GM12874 (cell line): ENCODE data around the gene CRYGB.
"Not testable (repeated sequence)": the region's sequence is repeated elsewhere in the genome, so short reads cannot be mapped to it uniquely, and the experiment has no call there.

Source experiments
- TF ChIP-seq, protein P1 (sequence below): IDR thresholded peaks from 2 replicates; pipeline ENCODE4 v1.5.1; 2011; ENCODE audit warnings: low read depth, mild to moderate bottlenecking, control low read depth, low read length, moderate library complexity; ENCODE audit not compliant: insufficient read depth

CRYGB gene

DNA sequence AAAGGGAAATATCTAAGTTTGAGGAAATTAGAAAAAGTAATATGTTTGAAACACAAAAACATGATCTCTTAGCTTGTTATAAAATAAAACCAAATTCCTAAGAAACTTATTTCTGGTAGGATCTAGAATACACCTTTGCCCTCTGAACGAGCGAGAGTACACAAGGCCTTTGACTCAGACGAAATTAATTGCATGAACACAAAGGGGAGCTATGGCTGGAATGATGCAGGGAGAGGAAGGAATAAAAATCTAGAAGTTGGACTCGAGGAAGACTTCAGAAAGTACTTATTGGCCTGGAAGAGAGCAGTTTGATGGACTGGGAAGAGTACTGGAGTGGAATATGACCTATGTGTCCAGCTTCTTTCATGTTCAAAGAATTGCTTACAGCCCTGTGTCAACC is 20.7 kb downstream of the CRYGB start:
- TF ChIP-seq, protein P1, sequence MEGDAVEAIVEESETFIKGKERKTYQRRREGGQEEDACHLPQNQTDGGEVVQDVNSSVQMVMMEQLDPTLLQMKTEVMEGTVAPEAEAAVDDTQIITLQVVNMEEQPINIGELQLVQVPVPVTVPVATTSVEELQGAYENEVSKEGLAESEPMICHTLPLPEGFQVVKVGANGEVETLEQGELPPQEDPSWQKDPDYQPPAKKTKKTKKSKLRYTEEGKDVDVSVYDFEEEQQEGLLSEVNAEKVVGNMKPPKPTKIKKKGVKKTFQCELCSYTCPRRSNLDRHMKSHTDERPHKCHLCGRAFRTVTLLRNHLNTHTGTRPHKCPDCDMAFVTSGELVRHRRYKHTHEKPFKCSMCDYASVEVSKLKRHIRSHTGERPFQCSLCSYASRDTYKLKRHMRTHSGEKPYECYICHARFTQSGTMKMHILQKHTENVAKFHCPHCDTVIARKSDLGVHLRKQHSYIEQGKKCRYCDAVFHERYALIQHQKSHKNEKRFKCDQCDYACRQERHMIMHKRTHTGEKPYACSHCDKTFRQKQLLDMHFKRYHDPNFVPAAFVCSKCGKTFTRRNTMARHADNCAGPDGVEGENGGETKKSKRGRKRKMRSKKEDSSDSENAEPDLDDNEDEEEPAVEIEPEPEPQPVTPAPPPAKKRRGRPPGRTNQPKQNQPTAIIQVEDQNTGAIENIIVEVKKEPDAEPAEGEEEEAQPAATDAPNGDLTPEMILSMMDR = no peak

DNA sequence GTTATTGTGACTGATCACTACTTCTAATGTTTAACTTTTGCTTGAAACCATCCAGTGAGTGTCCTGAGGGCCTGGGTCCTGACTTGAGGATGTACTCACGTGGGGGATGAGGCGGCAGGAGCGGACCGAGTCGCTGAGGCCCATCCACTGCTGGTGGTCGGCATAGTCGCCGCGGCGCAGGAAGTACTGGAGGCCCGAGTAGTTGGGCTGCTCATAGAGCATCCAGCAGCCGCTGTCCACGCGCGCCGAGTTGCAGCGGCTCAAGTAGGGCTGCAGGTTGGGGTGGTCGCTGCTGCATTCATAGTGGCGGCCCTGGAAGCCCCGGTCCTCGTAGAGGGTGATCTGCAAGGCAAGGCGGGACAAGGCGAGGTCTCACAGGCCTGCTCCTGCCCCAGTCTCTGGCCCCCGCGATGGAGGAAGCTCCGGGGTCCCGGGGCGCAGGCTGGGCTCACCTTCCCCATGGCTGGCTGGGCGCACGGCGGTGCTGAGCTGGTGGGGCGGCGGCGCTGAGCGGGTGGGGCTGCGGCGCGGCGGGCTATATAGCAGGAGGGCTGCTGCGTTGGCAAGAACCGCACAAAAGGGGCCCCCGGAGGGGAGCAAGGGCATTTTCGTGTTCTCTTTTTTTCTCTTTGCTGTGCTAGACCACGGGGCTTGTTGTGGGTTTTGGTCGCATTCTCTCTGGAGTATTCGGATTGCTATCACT is 21.8 kb downstream of the CRYGB start, which contains the start of gene CRYGD:
Gene CRYGD (minus strand): TSS at position 512 of the 703 bp plus-strand sequence. CDS start 51 bp downstream, at position 461.
- TF ChIP-seq, protein P1 = not testable (repeated sequence)

DNA sequence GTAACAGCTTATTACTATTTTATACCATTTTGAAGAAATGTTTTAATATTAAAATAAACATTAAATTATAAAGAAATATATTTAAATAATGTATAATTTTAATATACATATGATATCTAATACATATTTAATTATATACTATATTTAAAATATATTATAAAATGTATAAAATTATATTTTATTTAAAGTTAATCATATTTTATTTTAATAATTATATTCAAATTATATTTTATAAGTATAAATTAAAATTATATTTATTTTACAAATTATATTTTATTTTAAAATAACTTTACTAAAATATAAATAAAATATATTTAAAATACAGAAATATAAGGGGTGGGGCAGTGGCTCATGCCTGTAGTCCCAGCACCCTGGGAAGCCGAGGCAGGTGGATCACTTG is 23.7 kb downstream of the CRYGB start:
- TF ChIP-seq, protein P1 = no peak

DNA sequence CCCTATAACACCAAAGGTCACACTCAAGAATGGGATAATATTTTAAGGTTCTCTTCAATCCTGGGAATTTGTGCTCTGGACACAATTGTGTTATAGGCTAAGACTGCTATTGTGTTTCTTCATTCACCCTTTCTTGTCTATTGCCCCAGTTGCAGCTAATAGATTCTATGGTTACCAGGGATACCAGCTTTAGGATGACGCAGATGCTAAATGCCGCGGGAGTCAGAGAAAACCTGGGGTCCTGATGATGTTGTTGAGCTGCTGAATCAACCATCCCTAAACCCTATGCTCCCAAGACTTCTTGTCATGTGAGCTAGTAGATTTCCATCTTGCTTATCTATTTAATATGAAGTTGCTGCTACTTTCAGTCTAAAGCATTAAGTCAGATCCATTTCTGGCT is 27.0 kb downstream of the CRYGB start:
- TF ChIP-seq, protein P1 = no peak

DNA sequence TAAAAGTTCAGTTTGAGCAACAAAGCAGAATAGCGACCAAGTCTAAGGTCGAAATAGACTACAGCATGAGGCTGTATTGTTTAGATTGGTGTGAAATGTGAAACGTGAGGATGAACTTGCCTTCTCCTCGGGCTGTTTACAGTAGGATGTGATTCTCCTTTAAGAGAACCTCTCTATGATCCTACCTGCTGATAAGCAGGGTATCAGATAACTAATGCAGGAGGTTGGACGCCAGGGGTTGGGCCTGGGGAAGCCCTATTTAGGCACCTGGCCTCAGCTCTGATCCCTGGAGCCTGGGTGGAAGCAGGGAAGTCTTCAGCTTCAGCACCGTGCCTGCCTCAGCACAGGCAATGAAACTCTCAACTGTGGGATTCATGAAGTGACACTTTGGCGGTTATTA is 33.0 kb downstream of the CRYGB start:
- TF ChIP-seq, protein P1 = no peak

DNA sequence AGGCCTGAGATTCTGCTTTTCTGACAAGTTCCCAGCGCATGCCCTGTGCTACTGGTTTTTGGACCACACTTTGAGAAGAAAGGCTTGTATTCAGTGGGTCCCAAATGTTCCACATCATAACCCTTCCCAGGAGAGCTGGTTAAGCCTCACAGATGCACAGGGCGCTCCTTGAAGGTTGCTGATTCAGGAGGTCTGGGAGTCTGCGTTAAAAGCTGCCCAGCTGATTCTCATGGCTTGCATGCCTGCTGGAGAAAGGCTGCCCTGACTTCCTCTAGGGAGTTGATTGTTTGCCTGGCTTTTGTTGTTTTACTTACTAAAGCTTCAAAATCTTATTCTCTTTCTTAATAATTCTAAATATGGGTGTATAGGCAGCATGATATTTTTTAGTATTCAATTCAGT is 42.3 kb downstream of the CRYGB start:
- TF ChIP-seq, protein P1 = no peak

DNA sequence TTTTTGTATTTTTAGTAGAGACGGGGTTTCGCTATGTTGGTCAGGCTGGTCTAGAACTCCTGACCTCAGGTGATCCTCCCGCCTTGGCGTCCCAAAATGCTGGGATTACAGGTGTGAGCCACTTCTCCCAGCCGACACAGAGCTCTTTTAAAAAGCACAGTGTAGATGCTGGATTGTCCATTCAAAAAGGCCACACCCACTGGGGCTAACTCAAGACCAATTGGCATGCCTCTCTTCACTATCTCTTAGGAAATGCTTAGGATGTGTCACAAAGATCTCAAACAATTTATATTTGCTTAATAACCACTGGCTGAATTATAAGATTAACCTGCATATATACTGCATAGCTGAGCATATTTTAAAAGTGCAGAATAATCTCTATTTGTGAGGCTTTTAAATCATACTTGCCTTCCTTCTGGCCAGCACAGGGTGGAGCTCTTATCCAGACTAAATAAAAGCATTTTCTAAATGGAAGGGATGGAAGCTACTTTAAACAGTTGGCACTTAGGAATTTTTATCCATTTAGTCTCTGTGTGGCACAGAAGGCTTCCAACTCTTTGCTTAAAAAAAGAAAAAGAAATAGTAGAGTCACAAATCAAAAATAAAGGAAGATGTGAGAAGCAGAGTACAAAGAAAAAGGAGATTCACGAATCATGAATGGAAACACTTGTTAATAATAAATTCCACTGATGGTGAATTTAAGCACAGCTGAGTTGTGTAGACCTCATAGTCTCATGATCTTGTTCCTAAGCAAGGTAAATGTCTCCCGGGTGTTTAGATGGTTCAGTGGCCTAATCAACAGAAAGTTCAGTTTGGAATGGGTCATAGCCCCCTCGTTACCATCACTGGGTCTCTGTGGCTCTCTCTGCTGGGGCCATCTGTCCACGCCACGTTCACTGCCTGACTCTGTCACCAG is 44.0 kb downstream of the CRYGB start:
- TF ChIP-seq, protein P1 = no peak
